HL-60 (cell line): ENCODE measurements around the gene HSD11B2.

Experiments used
- DNase-seq, 2 experiments: peaks; one replicate each; pipeline ENCODE4 v3.0.0-alpha.2; 2010 to 2020; ENCODE audit warnings: low read depth in 1 of 2, low spot score in 1 of 2
- H3K27ac ChIP-seq: fragments of 250-450 bp; sonication (Bioruptor Pico); replicated peaks from 2 replicates; pipeline ENCODE4 v1.5.1; 2020; ENCODE audit warnings: mild to moderate bottlenecking, moderate library complexity
- H3K27me3 ChIP-seq: fragments of 250-450 bp; sonication (Bioruptor Pico); 2 replicates; pipeline ENCODE4 v1.5.1; 2021; ENCODE audit warnings: mild to moderate bottlenecking, moderate library complexity; ENCODE audit not compliant: insufficient read depth, poor library complexity, severe bottlenecking
- H3K4me3 ChIP-seq: replicated peaks from 2 replicates; pipeline ENCODE4 v1.5.1; 2011; ENCODE audit warnings: mild to moderate bottlenecking, control low read depth, low read length; ENCODE audit not compliant: insufficient read depth
- CTCF ChIP-seq: IDR thresholded peaks from one replicate; pipeline ENCODE4 v1.5.1; 2011; ENCODE audit warnings: low read length, control low read depth, inconsistent platforms; ENCODE audit not compliant: insufficient read depth
- GABPA ChIP-seq: IDR thresholded peaks from 2 replicates; pipeline ENCODE4 v1.6.1; 2012; ENCODE audit warnings: low read depth
- POLR2AphosphoS5 ChIP-seq: IDR thresholded peaks from 2 replicates; pipeline ENCODE4 v1.6.1; 2012; ENCODE audit warnings: low read depth
- REST ChIP-seq: IDR thresholded peaks from 2 replicates; pipeline ENCODE4 v1.6.1; 2012; ENCODE audit warnings: low read depth; ENCODE audit not compliant: insufficient replicate concordance
- SPI1 ChIP-seq: IDR thresholded peaks from 2 replicates; pipeline ENCODE4 v1.6.1; 2012; ENCODE audit warnings: low read depth, mild to moderate bottlenecking, borderline replicate concordance

HSD11B2 gene

GRCh38 chr16:67396159-67397035 lies 34.5 kb upstream of the HSD11B2 start:
- no peak overlapping the region for H3K4me3 ChIP-seq
- TF ChIP-seq CTCF (no peak), SPI1 (no peak), POLR2AphosphoS5 (no peak), REST (no peak), GABPA (no peak)
- DNase-seq: no peak
- peaks cover 20% of the 10 kb centered on the region for H3K27me3 ChIP-seq
- no peak overlapping the region for H3K27ac ChIP-seq

GRCh38 chr16:67397036-67397801 lies 33.7 kb upstream of the HSD11B2 start:
- peaks cover 20% of the 10 kb centered on the region for H3K27me3 ChIP-seq
- H3K27ac ChIP-seq: no peak overlapping the region
- DNase-seq: no peak
- H3K4me3 ChIP-seq: no peak overlapping the region
- TF ChIP-seq REST (no peak), SPI1 (no peak), GABPA (no peak), POLR2AphosphoS5 (no peak), CTCF (no peak)

GRCh38 chr16:67397812-67398545 lies 32.9 kb upstream of the HSD11B2 start:
- peaks cover 14% of the 10 kb centered on the region for H3K27me3 ChIP-seq
- no peak for DNase-seq
- TF ChIP-seq GABPA (no peak), POLR2AphosphoS5 (no peak), SPI1 (no peak), REST (no peak)
- no peak overlapping the region for H3K4me3 ChIP-seq
- H3K27ac ChIP-seq: no peak overlapping the region
